ENCODE data around the gene HSF5.

DNA sequence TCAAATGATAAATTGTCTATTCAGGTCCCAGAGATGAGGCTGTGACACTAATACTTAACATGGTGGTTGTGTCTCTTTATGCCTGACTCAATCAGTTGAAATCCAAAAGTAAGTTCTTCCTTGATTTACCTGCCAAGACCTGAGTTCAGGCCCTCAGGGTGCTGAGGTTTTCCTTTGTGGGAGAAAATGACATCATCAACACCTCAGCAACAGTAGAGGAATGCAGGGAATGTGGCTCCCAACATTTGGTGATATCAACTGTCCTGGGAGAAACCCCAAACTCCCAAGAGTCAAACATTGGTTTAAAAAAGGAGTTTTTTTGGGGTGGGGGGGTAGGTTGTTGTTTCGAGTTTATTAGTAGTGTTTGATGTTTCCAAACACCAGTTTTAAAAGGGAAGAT, 85.5 kb downstream of the HSF5 start:
- TF ChIP-seq POLR2A (IDR thresholded peaks at IDR 0.05) (no peak), EP300 (IDR thresholded peaks at IDR 0.05) (no peak), POLR2AphosphoS5 (IDR thresholded peaks at IDR 0.05) (no peak)
- TF ChIP-seq, protein P1, sequence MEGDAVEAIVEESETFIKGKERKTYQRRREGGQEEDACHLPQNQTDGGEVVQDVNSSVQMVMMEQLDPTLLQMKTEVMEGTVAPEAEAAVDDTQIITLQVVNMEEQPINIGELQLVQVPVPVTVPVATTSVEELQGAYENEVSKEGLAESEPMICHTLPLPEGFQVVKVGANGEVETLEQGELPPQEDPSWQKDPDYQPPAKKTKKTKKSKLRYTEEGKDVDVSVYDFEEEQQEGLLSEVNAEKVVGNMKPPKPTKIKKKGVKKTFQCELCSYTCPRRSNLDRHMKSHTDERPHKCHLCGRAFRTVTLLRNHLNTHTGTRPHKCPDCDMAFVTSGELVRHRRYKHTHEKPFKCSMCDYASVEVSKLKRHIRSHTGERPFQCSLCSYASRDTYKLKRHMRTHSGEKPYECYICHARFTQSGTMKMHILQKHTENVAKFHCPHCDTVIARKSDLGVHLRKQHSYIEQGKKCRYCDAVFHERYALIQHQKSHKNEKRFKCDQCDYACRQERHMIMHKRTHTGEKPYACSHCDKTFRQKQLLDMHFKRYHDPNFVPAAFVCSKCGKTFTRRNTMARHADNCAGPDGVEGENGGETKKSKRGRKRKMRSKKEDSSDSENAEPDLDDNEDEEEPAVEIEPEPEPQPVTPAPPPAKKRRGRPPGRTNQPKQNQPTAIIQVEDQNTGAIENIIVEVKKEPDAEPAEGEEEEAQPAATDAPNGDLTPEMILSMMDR (IDR thresholded peaks at IDR 0.05): no peak

Measured in upper lobe of left lung (tissue), 4 donors.